WTC11 (cell line): ENCODE measurements around the gene RPL13. TPM values are rescaled to one million over a fixed set of nuclear protein-coding genes. Genes with fewer than 3 reads are reported as not detected.

ENCODE experiments used
- ATAC-seq: fragments of 200-7000 bp; cut with Tn5 transposase; 2 replicates; pipeline ENCODE4 v1.10.0; 2021; ENCODE audit warnings: mild to moderate bottlenecking, moderate library complexity
- CTCF ChIA-PET: fragments of 300-600 bp; sonication (Branson Sonifier 250); formaldehyde crosslinking; loops from one replicate; lab custom pipeline; 2021; ENCODE audit warnings: antibody characterized with exemption; lab: Charles Lee
- POLR2A ChIA-PET: fragments of 350-600 bp; sonication (Branson Sonifier 250); formaldehyde crosslinking; loops from one replicate; lab custom pipeline; 2021; ENCODE audit warnings: antibody characterized with exemption; lab: Charles Lee
- DNase-seq: peaks from one replicate; pipeline ENCODE4 v3.0.0; 2021; ENCODE audit warnings: low spot score
- H3K27ac Mint-ChIP-seq: 2 replicates; pipeline ENCODE4 v1.8.0; 2021; ENCODE audit warnings: mixed read lengths
- H3K27me3 Mint-ChIP-seq: 2 replicates; pipeline ENCODE4 v1.8.0; 2021; ENCODE audit warnings: low read depth, mild to moderate bottlenecking, moderate library complexity, mixed read lengths
- H3K36me3 Mint-ChIP-seq: 2 replicates; pipeline ENCODE4 v1.8.0; 2021; ENCODE audit warnings: mixed read lengths
- H3K4me1 Mint-ChIP-seq: 2 replicates; pipeline ENCODE4 v1.8.0; 2022; ENCODE audit warnings: mixed read lengths
- H3K4me3 Mint-ChIP-seq: 2 replicates; pipeline ENCODE4 v1.8.0; 2021; ENCODE audit warnings: mild to moderate bottlenecking, moderate library complexity, mixed read lengths
- H3K9me3 Mint-ChIP-seq: 2 replicates; pipeline ENCODE4 v1.8.0; 2021; ENCODE audit warnings: mixed read lengths
- CDX4 ChIP-seq: fragments of 250-450 bp; sonication (Bioruptor Pico); IDR thresholded peaks from 2 replicates; pipeline ENCODE4 v1.9.0; 2021; ENCODE audit warnings: moderate library complexity, mild to moderate bottlenecking, inconsistent platforms, borderline replicate concordance
- E2F1 ChIP-seq: sonication (generic); formaldehyde crosslinking; IDR thresholded peaks from 2 replicates; pipeline ENCODE4 v1.8.0; 2022; ENCODE audit warnings: mild to moderate bottlenecking, missing genetic modification reagents
- E2F4 ChIP-seq: sonication (generic); formaldehyde crosslinking; IDR thresholded peaks from 2 replicates; pipeline ENCODE4 v1.8.1; 2022; ENCODE audit warnings: low read depth, mild to moderate bottlenecking, moderate library complexity, missing genetic modification reagents, borderline replicate concordance
- EMX1 ChIP-seq: fragments of 250-450 bp; sonication (Bioruptor Pico); IDR thresholded peaks from 2 replicates; pipeline ENCODE4 v1.8.0; 2021; ENCODE audit warnings: mild to moderate bottlenecking
- ESRRA ChIP-seq: sonication (generic); formaldehyde crosslinking; IDR thresholded peaks from 2 replicates; pipeline ENCODE4 v1.8.1; 2022; ENCODE audit warnings: mild to moderate bottlenecking, missing genetic modification reagents, borderline replicate concordance
- FOXJ3 ChIP-seq: sonication (generic); formaldehyde crosslinking; IDR thresholded peaks from 2 replicates; pipeline ENCODE4 v1.9.0; 2021; ENCODE audit warnings: missing genetic modification reagents, mild to moderate bottlenecking, borderline replicate concordance
- GRHL2 ChIP-seq: fragments of 250-450 bp; sonication (Bioruptor Pico); IDR thresholded peaks from 2 replicates; pipeline ENCODE4 v1.8.0; 2022; ENCODE audit warnings: mild to moderate bottlenecking, moderate library complexity; ENCODE audit not compliant: insufficient replicate concordance, severe bottlenecking
- IRF1 ChIP-seq: sonication (generic); formaldehyde crosslinking; IDR thresholded peaks from 2 replicates; pipeline ENCODE4 v1.8.0; 2023; ENCODE audit warnings: missing genetic modification reagents
- NR1H2 ChIP-seq: sonication (generic); formaldehyde crosslinking; IDR thresholded peaks from 2 replicates; pipeline ENCODE4 v1.9.0; 2021; ENCODE audit warnings: mild to moderate bottlenecking, moderate library complexity, missing genetic modification reagents
- NR2C2 ChIP-seq: sonication (generic); formaldehyde crosslinking; IDR thresholded peaks from 2 replicates; pipeline ENCODE4 v1.8.0; 2022; ENCODE audit warnings: mild to moderate bottlenecking, missing genetic modification reagents
- PRDM15 ChIP-seq: sonication (generic); formaldehyde crosslinking; IDR thresholded peaks from 2 replicates; pipeline ENCODE4 v1.8.0; 2022; ENCODE audit warnings: missing genetic modification reagents
- RORB ChIP-seq: fragments of 250-450 bp; sonication (Bioruptor Pico); IDR thresholded peaks from 2 replicates; pipeline ENCODE4 v1.9.0; 2021; ENCODE audit warnings: mild to moderate bottlenecking
- ZNF138 ChIP-seq: sonication (generic); formaldehyde crosslinking; conservative IDR thresholded peaks from 2 replicates; pipeline ENCODE4 v1.8.1; 2022; ENCODE audit warnings: mild to moderate bottlenecking, moderate library complexity, missing genetic modification reagents
- ZNF219 ChIP-seq: sonication (generic); formaldehyde crosslinking; IDR thresholded peaks from 2 replicates; pipeline ENCODE4 v1.8.0; 2023; ENCODE audit warnings: missing genetic modification reagents, mild to moderate bottlenecking, borderline replicate concordance
- ZNF232 ChIP-seq: sonication (generic); formaldehyde crosslinking; IDR thresholded peaks from 2 replicates; pipeline ENCODE4 v1.8.0; 2022; ENCODE audit warnings: mild to moderate bottlenecking, missing genetic modification reagents
- ZNF396 ChIP-seq: fragments of 250-450 bp; sonication (Bioruptor Pico); IDR thresholded peaks from 2 replicates; pipeline ENCODE4 v1.8.0; 2021; ENCODE audit warnings: mild to moderate bottlenecking, moderate library complexity, borderline replicate concordance
- ZNF423 ChIP-seq: fragments of 250-450 bp; sonication (Bioruptor Pico); IDR thresholded peaks from 2 replicates; pipeline ENCODE4 v2.1.2; 2022; ENCODE audit warnings: mild to moderate bottlenecking, moderate library complexity
- total RNA-seq: library from RNA; stranded (reverse); gene quantifications from 3 replicates; pipeline ENCODE4 v1.2.3, GENCODE V29; 2021
- TF ChIP-seq, protein P1 (sequence below): sonication (generic); formaldehyde crosslinking; IDR thresholded peaks from 2 replicates; pipeline ENCODE4 v1.8.1; 2023; ENCODE audit warnings: mild to moderate bottlenecking, missing genetic modification reagents
- TF ChIP-seq, protein P2 (sequence below): sonication (generic); formaldehyde crosslinking; IDR thresholded peaks from 2 replicates; pipeline ENCODE4 v1.8.1; 2022; ENCODE audit warnings: missing genetic modification reagents, borderline replicate concordance
- TF ChIP-seq, protein P3 (sequence below): sonication (generic); formaldehyde crosslinking; IDR thresholded peaks from 2 replicates; pipeline ENCODE4 v1.8.0; 2022; ENCODE audit warnings: mild to moderate bottlenecking, missing genetic modification reagents

Gene RPL13
- total RNA-seq, 1 experiment from 2014 or later = 2,631 TPM

DNA sequence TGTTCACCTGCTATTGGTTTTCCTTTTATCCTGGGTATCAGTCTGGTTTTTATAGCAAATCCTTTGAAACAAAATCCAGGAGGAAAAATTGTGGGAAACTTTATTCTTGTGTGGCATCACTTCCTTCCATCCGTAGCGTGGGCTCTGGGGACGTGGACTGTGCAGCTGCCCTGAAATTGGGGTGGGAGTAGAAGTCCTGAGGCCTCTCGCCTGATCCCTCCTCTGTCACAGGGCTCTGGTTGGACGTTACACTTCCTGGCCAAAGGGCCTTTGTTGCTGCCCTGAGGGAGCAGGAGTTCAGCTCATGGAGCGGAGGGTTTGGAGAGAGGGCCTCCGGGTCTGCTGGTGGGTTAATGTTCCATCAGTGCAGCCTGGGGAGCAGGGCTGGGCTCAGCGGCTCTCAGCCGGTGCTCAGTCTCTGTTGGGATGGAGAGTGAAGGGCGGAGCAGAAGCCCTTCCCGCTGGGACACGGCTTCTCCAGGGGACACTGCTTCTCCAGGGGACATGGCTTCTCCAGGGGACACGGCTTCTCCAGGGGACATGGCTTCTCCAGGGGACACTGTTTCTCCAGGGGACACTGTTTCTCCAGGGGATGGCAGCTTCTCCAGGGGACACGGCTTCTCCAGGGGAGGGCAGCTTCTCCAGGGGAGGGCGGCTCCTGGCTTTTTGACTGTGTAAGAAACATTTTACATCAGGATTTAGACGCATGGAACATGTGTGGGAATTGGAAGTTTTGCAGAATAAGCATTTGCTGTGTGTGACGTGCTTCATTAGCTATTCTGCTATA lies 15.2 kb upstream of the RPL13 start:
- H3K4me3 Mint-ChIP-seq = no peak overlapping the region
- ATAC-seq = no peak
- H3K36me3 Mint-ChIP-seq = peaks cover 40% of the 10 kb centered on the region
- POLR2A ChIA-PET = no interaction called here
- H3K27ac Mint-ChIP-seq = no peak overlapping the region
- no peaks in the 10 kb centered on the region for H3K4me1 Mint-ChIP-seq
- CTCF ChIA-PET = interaction anchor here (1.0 kb wide), 1 partner anchor 12 kb away, joined by 8 read pairs; no protein-coding TSS in a partner anchor
- TF ChIP-seq GRHL2 (CRISPR knock-in tag) (no peak), CDX4 (CRISPR knock-in tag) (no peak), FOXJ3 (CRISPR knock-in tag) (no peak), E2F4 (CRISPR knock-in tag) (no peak), ZNF219 (CRISPR knock-in tag) (no peak), IRF1 (CRISPR knock-in tag) (no peak), EMX1 (CRISPR knock-in tag) (no peak), NR1H2 (CRISPR knock-in tag) (no peak), PRDM15 (CRISPR knock-in tag) (no peak), ESRRA (CRISPR knock-in tag) (no peak), RORB (no peak), ZNF138 (CRISPR knock-in tag) (no peak), ZNF396 (CRISPR knock-in tag) (no peak), NR2C2 (CRISPR knock-in tag) (no peak), ZNF423 (no peak), ZNF232 (CRISPR knock-in tag) (no peak), E2F1 (no peak)
- TF ChIP-seq, protein P1, sequence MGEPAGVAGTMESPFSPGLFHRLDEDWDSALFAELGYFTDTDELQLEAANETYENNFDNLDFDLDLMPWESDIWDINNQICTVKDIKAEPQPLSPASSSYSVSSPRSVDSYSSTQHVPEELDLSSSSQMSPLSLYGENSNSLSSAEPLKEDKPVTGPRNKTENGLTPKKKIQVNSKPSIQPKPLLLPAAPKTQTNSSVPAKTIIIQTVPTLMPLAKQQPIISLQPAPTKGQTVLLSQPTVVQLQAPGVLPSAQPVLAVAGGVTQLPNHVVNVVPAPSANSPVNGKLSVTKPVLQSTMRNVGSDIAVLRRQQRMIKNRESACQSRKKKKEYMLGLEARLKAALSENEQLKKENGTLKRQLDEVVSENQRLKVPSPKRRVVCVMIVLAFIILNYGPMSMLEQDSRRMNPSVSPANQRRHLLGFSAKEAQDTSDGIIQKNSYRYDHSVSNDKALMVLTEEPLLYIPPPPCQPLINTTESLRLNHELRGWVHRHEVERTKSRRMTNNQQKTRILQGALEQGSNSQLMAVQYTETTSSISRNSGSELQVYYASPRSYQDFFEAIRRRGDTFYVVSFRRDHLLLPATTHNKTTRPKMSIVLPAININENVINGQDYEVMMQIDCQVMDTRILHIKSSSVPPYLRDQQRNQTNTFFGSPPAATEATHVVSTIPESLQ (CRISPR knock-in tag) = no peak
- TF ChIP-seq, protein P2, sequence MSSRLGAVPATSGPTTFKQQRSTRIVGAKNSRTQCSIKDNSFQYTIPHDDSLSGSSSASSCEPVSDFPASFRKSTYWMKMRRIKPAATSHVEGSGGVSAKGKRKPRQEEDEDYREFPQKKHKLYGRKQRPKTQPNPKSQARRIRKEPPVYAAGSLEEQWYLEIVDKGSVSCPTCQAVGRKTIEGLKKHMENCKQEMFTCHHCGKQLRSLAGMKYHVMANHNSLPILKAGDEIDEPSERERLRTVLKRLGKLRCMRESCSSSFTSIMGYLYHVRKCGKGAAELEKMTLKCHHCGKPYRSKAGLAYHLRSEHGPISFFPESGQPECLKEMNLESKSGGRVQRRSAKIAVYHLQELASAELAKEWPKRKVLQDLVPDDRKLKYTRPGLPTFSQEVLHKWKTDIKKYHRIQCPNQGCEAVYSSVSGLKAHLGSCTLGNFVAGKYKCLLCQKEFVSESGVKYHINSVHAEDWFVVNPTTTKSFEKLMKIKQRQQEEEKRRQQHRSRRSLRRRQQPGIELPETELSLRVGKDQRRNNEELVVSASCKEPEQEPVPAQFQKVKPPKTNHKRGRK (CRISPR knock-in tag) = no peak
- TF ChIP-seq, protein P3, sequence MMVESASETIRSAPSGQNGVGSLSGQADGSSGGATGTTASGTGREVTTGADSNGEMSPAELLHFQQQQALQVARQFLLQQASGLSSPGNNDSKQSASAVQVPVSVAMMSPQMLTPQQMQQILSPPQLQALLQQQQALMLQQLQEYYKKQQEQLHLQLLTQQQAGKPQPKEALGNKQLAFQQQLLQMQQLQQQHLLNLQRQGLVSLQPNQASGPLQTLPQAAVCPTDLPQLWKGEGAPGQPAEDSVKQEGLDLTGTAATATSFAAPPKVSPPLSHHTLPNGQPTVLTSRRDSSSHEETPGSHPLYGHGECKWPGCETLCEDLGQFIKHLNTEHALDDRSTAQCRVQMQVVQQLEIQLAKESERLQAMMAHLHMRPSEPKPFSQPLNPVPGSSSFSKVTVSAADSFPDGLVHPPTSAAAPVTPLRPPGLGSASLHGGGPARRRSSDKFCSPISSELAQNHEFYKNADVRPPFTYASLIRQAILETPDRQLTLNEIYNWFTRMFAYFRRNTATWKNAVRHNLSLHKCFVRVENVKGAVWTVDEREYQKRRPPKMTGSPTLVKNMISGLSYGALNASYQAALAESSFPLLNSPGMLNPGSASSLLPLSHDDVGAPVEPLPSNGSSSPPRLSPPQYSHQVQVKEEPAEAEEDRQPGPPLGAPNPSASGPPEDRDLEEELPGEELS = no peak
- TF ChIP-seq, all 79 proteins: peak for 0
- no peaks in the 10 kb centered on the region for H3K9me3 Mint-ChIP-seq
- H3K27me3 Mint-ChIP-seq = no peaks in the 10 kb centered on the region
- DNase-seq = no peak
